Loucy (cell line): ENCODE measurements around the gene ATOH1.

Experiments used
- H2AFZ ChIP-seq: fragments of 200-600 bp; sonication (generic); 2 replicates; pipeline ENCODE4 v1.6.0; 2016; ENCODE audit warnings: antibody characterized with exemption, mild to moderate bottlenecking, low read length, moderate library complexity
- H3F3A ChIP-seq: fragments of 200-600 bp; 2 replicates; pipeline ENCODE4 v1.6.0; 2016; ENCODE audit warnings: antibody characterized with exemption, low read depth, mild to moderate bottlenecking
- H3K27me3 ChIP-seq: fragments of 200-600 bp; sonication (generic); 2 replicates; pipeline ENCODE4 v1.6.1; 2014; ENCODE audit warnings: low read length, mild to moderate bottlenecking; ENCODE audit not compliant: insufficient read depth, poor library complexity, severe bottlenecking
- H3K36me3 ChIP-seq: fragments of 200-600 bp; sonication (generic); 2 replicates; pipeline ENCODE4 v1.6.1; 2016; ENCODE audit warnings: low read length; ENCODE audit not compliant: insufficient read depth
- H3K4me1 ChIP-seq: fragments of 200-600 bp; sonication (generic); 2 replicates; pipeline ENCODE4 v1.5.1; 2014; ENCODE audit warnings: low read length, mild to moderate bottlenecking; ENCODE audit not compliant: insufficient read depth, poor library complexity, severe bottlenecking
- H3K4me2 ChIP-seq: fragments of 200-600 bp; sonication (generic); 2 replicates; pipeline ENCODE4 v1.6.0; 2014; ENCODE audit warnings: antibody characterized with exemption, low read length, low read depth, mild to moderate bottlenecking; ENCODE audit not compliant: poor library complexity, severe bottlenecking
- H3K4me3 ChIP-seq: fragments of 200-600 bp; sonication (generic); 2 replicates; pipeline ENCODE4 v1.5.1; 2014; ENCODE audit warnings: low read length, mild to moderate bottlenecking, mixed read lengths; ENCODE audit not compliant: poor library complexity, severe bottlenecking
- H3K79me2 ChIP-seq: fragments of 200-600 bp; sonication (generic); 2 replicates; pipeline ENCODE4 v1.6.1; 2014; ENCODE audit warnings: low read length; ENCODE audit not compliant: insufficient read depth
- H3K9ac ChIP-seq: fragments of 200-600 bp; sonication (generic); 2 replicates; pipeline ENCODE4 v1.6.0; 2014; ENCODE audit warnings: mild to moderate bottlenecking, low read depth, low read length, moderate library complexity; ENCODE audit not compliant: poor library complexity, severe bottlenecking
- H3K9me2 ChIP-seq: fragments of 200-600 bp; sonication (generic); replicated peaks from 2 replicates; pipeline ENCODE4 v1.6.1; 2016; ENCODE audit warnings: low read depth, low read length, mixed read lengths
- H3K9me3 ChIP-seq: fragments of 200-600 bp; sonication (generic); 2 replicates; pipeline ENCODE4 v1.6.1; 2014; ENCODE audit warnings: mild to moderate bottlenecking, antibody characterized with exemption, low read length, low read depth; ENCODE audit not compliant: insufficient read depth
- H4K20me1 ChIP-seq: fragments of 200-600 bp; sonication (generic); 2 replicates; pipeline ENCODE4 v1.6.0; 2014; ENCODE audit warnings: antibody characterized with exemption, low read length, mild to moderate bottlenecking; ENCODE audit not compliant: insufficient read depth, poor library complexity, severe bottlenecking
- CTCF ChIP-seq: fragments of 200-600 bp; sonication (generic); conservative IDR thresholded peaks from 2 replicates; pipeline ENCODE4 v1.5.1; 2014; ENCODE audit warnings: mild to moderate bottlenecking, antibody characterized with exemption, low read length
- EZH2phosphoT487 ChIP-seq: fragments of 200-600 bp; IDR thresholded peaks from 2 replicates; pipeline ENCODE4 v1.6.1; 2018; ENCODE audit warnings: antibody characterized with exemption, mild to moderate bottlenecking, moderate library complexity, borderline replicate concordance

The ATOH1 gene

GRCh38 chr4:93841803-93842345 is 13.3 kb downstream of the ATOH1 start:
- H3K9ac ChIP-seq = no peak overlapping the region
- no peak overlapping the region for H2AFZ ChIP-seq
- H3K36me3 ChIP-seq = no peaks in the 10 kb centered on the region
- no peaks in the 10 kb centered on the region for H3K9me2 ChIP-seq
- no peaks in the 10 kb centered on the region for H3F3A ChIP-seq
- H3K9me3 ChIP-seq = no peaks in the 10 kb centered on the region
- no peaks in the 10 kb centered on the region for H4K20me1 ChIP-seq
- H3K4me3 ChIP-seq = no peak overlapping the region
- H3K4me1 ChIP-seq = no peaks in the 10 kb centered on the region
- no peak overlapping the region for H3K4me2 ChIP-seq
- no peaks in the 10 kb centered on the region for H3K79me2 ChIP-seq
- no peaks in the 10 kb centered on the region for H3K27me3 ChIP-seq
- no peak for TF ChIP-seq EZH2phosphoT487
- no peak for TF ChIP-seq CTCF

DNA sequence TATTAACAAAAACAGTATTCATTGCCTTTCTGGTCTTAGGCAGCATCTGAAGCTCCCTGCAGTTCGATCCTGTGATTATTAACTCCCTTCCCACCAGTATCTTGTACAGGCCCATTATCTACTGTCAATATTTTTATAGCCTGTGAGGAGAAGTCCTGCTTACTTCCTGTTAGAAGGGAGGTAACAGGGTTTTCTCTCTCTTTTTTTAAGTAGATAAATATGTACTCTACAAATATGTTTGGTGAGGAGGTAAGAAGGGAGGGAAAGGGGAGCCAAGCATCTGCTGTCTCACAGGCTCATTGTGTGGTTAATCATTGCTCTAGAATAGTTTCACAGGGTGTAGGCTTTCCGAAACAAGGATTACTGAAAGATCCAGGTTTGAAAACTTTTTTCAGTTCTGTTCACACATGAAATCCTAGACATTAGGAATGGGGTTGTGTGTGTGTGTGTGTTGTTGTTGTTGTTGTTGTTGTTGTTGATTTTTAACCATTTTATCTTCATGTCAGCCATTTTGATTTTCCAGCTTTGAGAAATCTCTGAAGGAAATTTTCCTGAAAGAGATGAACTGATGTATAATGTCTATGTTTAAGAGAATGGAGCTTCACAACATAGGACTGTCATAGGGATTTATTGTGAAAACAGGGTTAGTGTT is 14.2 kb downstream of the ATOH1 start:
- Histone ChIP-seq H2AFZ (no peak overlapping the region), H3K4me2 (no peak overlapping the region)

DNA sequence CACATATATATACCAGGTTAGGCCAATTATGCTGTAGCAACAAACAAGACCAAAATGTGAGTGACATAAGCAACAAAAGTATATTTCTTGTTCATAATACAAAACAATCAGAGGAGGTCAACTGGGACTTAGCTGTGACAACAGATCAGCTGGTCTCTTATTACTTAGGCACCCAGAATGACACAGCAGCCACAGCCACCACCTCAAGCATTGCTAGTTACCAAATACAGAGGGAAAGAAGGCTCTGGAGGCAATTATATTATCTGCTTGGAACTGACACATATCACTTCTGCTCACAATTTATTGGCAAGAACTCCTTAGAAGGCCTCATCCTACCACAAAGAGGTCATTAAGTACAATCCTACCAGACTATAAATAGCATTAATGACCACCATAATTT is 15.2 kb downstream of the ATOH1 start:
- no peaks in the 10 kb centered on the region for H4K20me1 ChIP-seq
- H3K4me3 ChIP-seq = no peak overlapping the region
- H3K27me3 ChIP-seq = no peaks in the 10 kb centered on the region
- no peaks in the 10 kb centered on the region for H3F3A ChIP-seq
- H3K4me2 ChIP-seq = no peak overlapping the region
- H3K9me3 ChIP-seq = no peaks in the 10 kb centered on the region
- no peak overlapping the region for H3K9ac ChIP-seq
- no peak for TF ChIP-seq CTCF
- no peak overlapping the region for H2AFZ ChIP-seq
- H3K79me2 ChIP-seq = no peaks in the 10 kb centered on the region
- H3K36me3 ChIP-seq = no peaks in the 10 kb centered on the region
- no peaks in the 10 kb centered on the region for H3K9me2 ChIP-seq
- H3K4me1 ChIP-seq = no peaks in the 10 kb centered on the region

More for the DNA sequence above, 14.2 kb downstream of the ATOH1 start:
- Histone ChIP-seq H3K79me2 (no peaks in the 10 kb centered on the region), H3K27me3 (no peaks in the 10 kb centered on the region), H3F3A (no peaks in the 10 kb centered on the region), H4K20me1 (no peaks in the 10 kb centered on the region), H3K4me3 (no peak overlapping the region), H3K9me2 (no peaks in the 10 kb centered on the region), H3K9ac (no peak overlapping the region), H3K9me3 (no peaks in the 10 kb centered on the region), H3K36me3 (no peaks in the 10 kb centered on the region), H3K4me1 (no peaks in the 10 kb centered on the region)
- TF ChIP-seq EZH2phosphoT487 (no peak), CTCF (no peak)
